GM18505 (cell line): ENCODE measurements around the gene GALNT9.

Experiments used
- ATAC-seq: cut with Tn5 transposase; IDR thresholded peaks from one replicate; pipeline ENCODE4 v1.9.1; 2021; ENCODE audit not compliant: unreplicated experiment
- POLR2A ChIP-seq: IDR thresholded peaks from 4 replicates; pipeline ENCODE4 v1.6.1; 2011; ENCODE audit warnings: borderline replicate concordance; ENCODE audit not compliant: insufficient read depth, insufficient read length; ENCODE audit errors: extremely low read depth

The GALNT9 gene

GRCh38 chr12:132323171-132324010, 6.0 kb downstream of the GALNT9 start:
- no peak for ATAC-seq
- TF ChIP-seq POLR2A = no peak

DNA sequence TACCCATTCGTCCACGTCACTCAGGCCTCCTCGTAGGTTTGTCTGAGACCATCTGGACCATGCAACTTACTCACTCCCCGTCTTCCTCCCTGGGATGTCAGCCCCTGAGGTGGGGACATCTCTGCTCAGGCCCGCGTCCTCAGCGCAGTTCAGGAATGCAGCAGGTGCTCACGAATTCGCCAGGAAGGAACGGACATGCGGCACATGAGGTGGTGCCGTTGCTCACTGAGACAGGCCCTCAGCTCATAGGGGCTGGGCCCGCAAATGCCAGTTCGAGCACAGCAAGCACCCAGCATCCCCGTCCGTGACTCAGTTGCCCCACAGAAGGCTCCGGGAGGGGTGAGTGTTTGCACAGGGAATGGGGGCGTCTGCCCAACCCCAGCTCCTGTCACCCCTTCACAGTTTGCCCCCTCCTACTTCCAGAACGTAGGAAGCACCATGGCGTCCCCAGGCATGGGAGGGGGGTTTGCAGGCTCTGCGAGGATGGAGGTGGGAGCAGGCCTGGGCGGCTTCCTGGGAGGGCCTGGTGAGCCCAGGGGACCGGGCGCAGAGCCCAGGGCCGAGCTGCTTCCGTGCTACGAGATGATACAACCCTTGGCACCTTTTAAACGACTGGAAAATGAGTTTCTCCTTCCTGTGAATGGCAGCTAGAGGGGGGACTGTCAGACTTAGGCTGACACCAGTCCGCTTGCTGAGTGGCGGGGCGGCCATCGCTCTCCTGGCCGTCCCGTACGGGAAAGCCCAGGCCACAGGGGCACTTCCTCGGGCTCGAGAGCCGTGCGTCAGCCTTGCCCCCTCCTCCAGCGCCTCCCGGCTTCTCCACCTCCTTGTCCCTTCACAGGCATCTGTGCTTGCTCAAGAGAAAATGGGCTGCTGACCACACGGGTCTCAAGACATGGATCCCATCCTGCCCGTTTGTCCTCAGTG, 6.9 kb downstream of the GALNT9 start:
- no peak for ATAC-seq
- no peak for TF ChIP-seq POLR2A

- no peak for TF ChIP-seq POLR2A
- ATAC-seq = no peak
Measured at GRCh38 chr12:132321321-132322118, 7.9 kb downstream of the GALNT9 start.

DNA sequence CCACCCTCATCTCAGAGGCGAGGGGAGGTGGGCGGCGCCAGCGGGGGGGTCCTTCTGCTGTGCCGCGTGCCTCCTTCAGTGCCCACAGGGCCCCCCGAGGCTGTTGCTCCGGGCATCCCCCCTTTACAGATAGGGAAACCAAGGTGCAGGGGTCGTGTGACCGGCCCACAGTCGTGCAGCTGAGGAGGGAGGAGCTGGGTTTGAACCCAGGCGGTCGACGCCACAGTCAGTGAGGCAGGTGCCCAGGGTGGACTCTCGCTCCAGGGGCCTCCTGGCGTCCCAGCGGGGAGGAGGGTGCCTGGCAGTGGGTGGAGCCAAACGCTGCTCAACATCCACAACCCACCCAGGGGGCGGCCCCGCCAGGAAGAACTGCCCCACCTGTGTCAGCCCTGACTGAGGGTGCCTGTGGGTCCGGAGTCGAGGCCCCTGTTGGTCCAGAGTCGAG, 8.6 kb downstream of the GALNT9 start:
- ATAC-seq = no peak
- no peak for TF ChIP-seq POLR2A

- ATAC-seq = no peak
- TF ChIP-seq POLR2A = no peak
Measured at GRCh38 chr12:132319991-132320570, 9.3 kb downstream of the GALNT9 start.

- no peak for ATAC-seq
- no peak for TF ChIP-seq POLR2A
Measured at GRCh38 chr12:132319359-132319950, 9.9 kb downstream of the GALNT9 start.

DNA sequence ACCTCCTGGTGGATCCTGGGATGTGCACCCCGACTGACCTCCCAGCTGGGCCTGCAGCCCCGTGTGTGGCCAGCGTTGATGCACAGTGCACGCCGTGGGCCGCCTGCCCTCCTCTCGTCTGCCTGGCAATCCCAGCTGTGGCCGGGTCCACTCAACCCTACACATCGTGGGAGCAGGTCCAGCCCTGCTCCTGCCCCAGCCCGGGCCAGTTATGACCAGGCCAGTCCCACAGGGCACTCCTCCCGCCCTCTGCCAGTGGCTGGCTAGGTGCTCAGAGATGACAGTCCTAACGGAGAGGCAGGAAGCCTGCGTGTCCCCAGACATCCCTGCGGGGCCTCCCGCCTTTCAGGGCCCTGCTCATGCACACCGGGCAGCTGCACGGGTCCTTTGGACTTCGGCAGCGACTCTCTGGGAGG, 10.8 kb downstream of the GALNT9 start:
- TF ChIP-seq POLR2A = no peak

GRCh38 chr12:132318135-132318534, 11.3 kb downstream of the GALNT9 start:
- no peak for TF ChIP-seq POLR2A
- no peak for ATAC-seq

More for the DNA sequence above, 10.8 kb downstream of the GALNT9 start:
- ATAC-seq = no peak

- no peak for TF ChIP-seq POLR2A
- no peak for ATAC-seq
Measured at GRCh38 chr12:132317233-132317938, 12.0 kb downstream of the GALNT9 start.

DNA sequence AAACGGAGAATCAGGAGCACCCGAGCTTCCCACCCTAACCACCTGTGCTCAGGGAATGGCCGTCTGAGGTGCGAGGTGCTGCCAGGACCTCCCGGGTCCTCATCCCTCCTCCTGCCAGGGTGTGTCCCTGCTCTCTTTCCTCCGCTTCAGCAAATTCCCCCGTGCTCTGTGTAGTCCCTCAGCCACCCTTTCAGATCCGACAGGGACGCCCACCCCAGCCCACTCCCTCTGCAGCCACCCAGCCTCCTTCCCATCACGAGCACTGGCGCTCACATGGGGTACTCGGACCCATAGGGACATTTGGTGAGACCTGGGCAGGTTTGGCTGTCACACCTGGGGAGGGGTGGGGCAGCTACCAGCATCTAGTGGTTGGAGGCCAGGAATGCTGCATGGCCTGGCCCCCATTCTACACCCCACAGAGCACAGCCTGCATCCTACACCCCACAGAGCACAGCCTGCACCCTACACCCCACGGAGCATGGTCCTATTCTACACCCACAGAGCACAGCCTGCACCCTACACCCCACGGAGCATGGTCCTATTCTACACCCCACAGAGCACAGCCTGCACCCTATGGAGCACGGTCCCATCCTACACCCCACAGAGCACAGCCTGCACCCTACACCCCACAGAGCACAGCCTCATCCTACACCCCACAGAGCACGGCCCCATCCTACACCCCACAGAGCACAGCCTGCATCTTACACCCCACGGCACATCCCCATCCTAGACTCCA, 12.7 kb downstream of the GALNT9 start:
- ATAC-seq = no peak
- TF ChIP-seq POLR2A = no peak

- TF ChIP-seq POLR2A = no peak
- no peak for ATAC-seq
Measured at GRCh38 chr12:132315951-132316350, 13.4 kb downstream of the GALNT9 start.
